Neural cell (in vitro differentiated cells): ENCODE data around the gene BMPR1A. TPM values are rescaled to one million over a fixed set of nuclear protein-coding genes. Genes with fewer than 3 reads are reported as not detected.

Experiments
- H2AFZ ChIP-seq: fragments of 200-600, 300-800 bp; sonication (generic), shearing (Covaris generic); 2 replicates; pipeline ENCODE4 v1.6.0; 2014; ENCODE audit warnings: low read depth, mild to moderate bottlenecking, antibody characterized with exemption, low read length, moderate library complexity
- H3F3A ChIP-seq: fragments of 200-600 bp; shearing (Covaris generic); 2 replicates; pipeline ENCODE4 v1.6.1; 2016; ENCODE audit warnings: mild to moderate bottlenecking, moderate library complexity, mixed read lengths, antibody characterized with exemption, low read length; ENCODE audit not compliant: insufficient read depth, poor library complexity, severe bottlenecking
- H3K27ac ChIP-seq: fragments of 200-600, 300-800 bp; sonication (generic), shearing (Covaris generic); 2 replicates; pipeline ENCODE4 v1.5.1; 2014; ENCODE audit warnings: mild to moderate bottlenecking, low read length, moderate library complexity
- H3K27me3 ChIP-seq: fragments of 300-800, 200-600 bp; sonication (generic), shearing (Covaris generic); 2 replicates; pipeline ENCODE4 v1.6.0; 2014; ENCODE audit warnings: mild to moderate bottlenecking, low read depth, low read length, moderate library complexity; ENCODE audit not compliant: insufficient read depth
- H3K36me3 ChIP-seq: fragments of 300-800, 200-600 bp; sonication (generic), shearing (Covaris generic); 2 replicates; pipeline ENCODE4 v1.5.1; 2014; ENCODE audit warnings: mild to moderate bottlenecking, antibody characterized with exemption, low read length, moderate library complexity; ENCODE audit not compliant: insufficient read depth
- H3K4me2 ChIP-seq: fragments of 300-800, 200-600 bp; sonication (generic), shearing (Covaris generic); 2 replicates; pipeline ENCODE4 v1.6.0; 2014; ENCODE audit warnings: mild to moderate bottlenecking, low read length
- H3K4me3 ChIP-seq: fragments of 300-800, 200-600 bp; sonication (generic), shearing (Covaris generic); 2 replicates; pipeline ENCODE4 v1.5.1; 2014; ENCODE audit warnings: mild to moderate bottlenecking, low read length, moderate library complexity
- H3K79me2 ChIP-seq: fragments of 200-600 bp; shearing (Covaris generic); replicated peaks from 2 replicates; pipeline ENCODE4 v1.6.0; 2014; ENCODE audit warnings: mild to moderate bottlenecking, low read length, moderate library complexity; ENCODE audit not compliant: insufficient read depth
- H3K9ac ChIP-seq: fragments of 300-800, 200-600 bp; sonication (generic), shearing (Covaris generic); 2 replicates; pipeline ENCODE4 v1.6.1; 2016; ENCODE audit warnings: mild to moderate bottlenecking, low read length, mixed read lengths
- H3K9me2 ChIP-seq: fragments of 200-600 bp; shearing (Covaris generic); 2 replicates; pipeline ENCODE4 v1.6.1; 2016; ENCODE audit warnings: mild to moderate bottlenecking, low read length, mixed read lengths; ENCODE audit not compliant: insufficient read depth
- H3K9me3 ChIP-seq: fragments of 200-600, 300-800 bp; sonication (generic), shearing (Covaris generic); 2 replicates; pipeline ENCODE4 v1.6.1; 2016; ENCODE audit warnings: mild to moderate bottlenecking, mixed run types, low read length, moderate library complexity, mixed read lengths
- H4K20me1 ChIP-seq: fragments of 200-600 bp; shearing (Covaris generic); 2 replicates; pipeline ENCODE4 v1.6.1; 2016; ENCODE audit warnings: mild to moderate bottlenecking, mixed run types; ENCODE audit not compliant: insufficient read depth
- EP300 ChIP-seq: fragments of 450-650 bp; conservative IDR thresholded peaks from 2 replicates; pipeline ENCODE4 v1.6.1; 2014; ENCODE audit warnings: antibody characterized with exemption, mild to moderate bottlenecking, moderate library complexity; ENCODE audit not compliant: poor library complexity, severe bottlenecking
- EZH2 ChIP-seq: fragments of 200-600, 300-800 bp; shearing (Covaris generic), sonication (generic); IDR thresholded peaks from 2 replicates; pipeline ENCODE4 v1.6.1; 2014; ENCODE audit warnings: antibody characterized with exemption, low read length, borderline replicate concordance, mild to moderate bottlenecking; ENCODE audit not compliant: insufficient read depth, poor library complexity, severe bottlenecking
- MXI1 ChIP-seq: fragments of 450-650 bp; conservative IDR thresholded peaks from 2 replicates; pipeline ENCODE4 v1.6.1; 2014; ENCODE audit warnings: antibody characterized with exemption, mild to moderate bottlenecking; ENCODE audit not compliant: poor library complexity, severe bottlenecking
- POLR2AphosphoS5 ChIP-seq: IDR thresholded peaks from 2 replicates; pipeline ENCODE4 v1.6.1; 2012
- RAD21 ChIP-seq: fragments of 450-650 bp; conservative IDR thresholded peaks from 2 replicates; pipeline ENCODE4 v1.6.1; 2014; ENCODE audit warnings: antibody characterized with exemption, mild to moderate bottlenecking, moderate library complexity
- REST ChIP-seq: IDR thresholded peaks from 2 replicates; pipeline ENCODE4 v1.6.1; 2012; ENCODE audit warnings: borderline replicate concordance
- SMC3 ChIP-seq: fragments of 450-650 bp; conservative IDR thresholded peaks from 2 replicates; pipeline ENCODE4 v1.6.1; 2014; ENCODE audit warnings: antibody characterized with exemption, mild to moderate bottlenecking, moderate library complexity; ENCODE audit not compliant: poor library complexity
- TAF1 ChIP-seq: IDR thresholded peaks from 2 replicates; pipeline ENCODE4 v1.6.1; 2012; ENCODE audit warnings: low read depth
- polyA plus RNA-seq: library from polyadenylated mRNA; depleted of rRNA; stranded (reverse); fragments of >200 nt; gene quantifications from 2 replicates; pipeline ENCODE4 v1.2.3, GENCODE V29; 2014
- TF ChIP-seq, protein P1 (sequence below): fragments of 450-650 bp; IDR thresholded peaks from 2 replicates; pipeline ENCODE4 v1.5.1; 2014; ENCODE audit warnings: antibody characterized with exemption, mild to moderate bottlenecking, moderate library complexity; ENCODE audit not compliant: poor library complexity, severe bottlenecking

Gene BMPR1A
- polyA plus RNA-seq, 1 donor from 2014 or later, result 29.9 TPM

GRCh38 chr10:86779220-86780017 lies 23.0 kb downstream of the BMPR1A start:
- Histone ChIP-seq H3K36me3 (no peaks in the 10 kb centered on the region), H3K79me2 (peaks cover 79% of the 10 kb centered on the region), H4K20me1 (no peaks in the 10 kb centered on the region), H2AFZ (no peak overlapping the region), H3K27ac (no peak overlapping the region), H3K9me3 (peaks cover 6% of the 10 kb centered on the region), H3K27me3 (no peaks in the 10 kb centered on the region), H3F3A (no peaks in the 10 kb centered on the region), H3K9ac (no peak overlapping the region), H3K9me2 (no peaks in the 10 kb centered on the region), H3K4me2 (no peak overlapping the region), H3K4me3 (no peak overlapping the region)
- TF ChIP-seq REST (no peak), EP300 (no peak), EZH2 (no peak), POLR2AphosphoS5 (no peak), MXI1 (no peak), SMC3 (no peak), TAF1 (no peak), RAD21 (no peak)
- TF ChIP-seq, protein P1, sequence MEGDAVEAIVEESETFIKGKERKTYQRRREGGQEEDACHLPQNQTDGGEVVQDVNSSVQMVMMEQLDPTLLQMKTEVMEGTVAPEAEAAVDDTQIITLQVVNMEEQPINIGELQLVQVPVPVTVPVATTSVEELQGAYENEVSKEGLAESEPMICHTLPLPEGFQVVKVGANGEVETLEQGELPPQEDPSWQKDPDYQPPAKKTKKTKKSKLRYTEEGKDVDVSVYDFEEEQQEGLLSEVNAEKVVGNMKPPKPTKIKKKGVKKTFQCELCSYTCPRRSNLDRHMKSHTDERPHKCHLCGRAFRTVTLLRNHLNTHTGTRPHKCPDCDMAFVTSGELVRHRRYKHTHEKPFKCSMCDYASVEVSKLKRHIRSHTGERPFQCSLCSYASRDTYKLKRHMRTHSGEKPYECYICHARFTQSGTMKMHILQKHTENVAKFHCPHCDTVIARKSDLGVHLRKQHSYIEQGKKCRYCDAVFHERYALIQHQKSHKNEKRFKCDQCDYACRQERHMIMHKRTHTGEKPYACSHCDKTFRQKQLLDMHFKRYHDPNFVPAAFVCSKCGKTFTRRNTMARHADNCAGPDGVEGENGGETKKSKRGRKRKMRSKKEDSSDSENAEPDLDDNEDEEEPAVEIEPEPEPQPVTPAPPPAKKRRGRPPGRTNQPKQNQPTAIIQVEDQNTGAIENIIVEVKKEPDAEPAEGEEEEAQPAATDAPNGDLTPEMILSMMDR, result no peak

GRCh38 chr10:86782701-86783418 lies 26.4 kb downstream of the BMPR1A start:
- H4K20me1 ChIP-seq, result no peaks in the 10 kb centered on the region
- H3F3A ChIP-seq, result no peaks in the 10 kb centered on the region
- no peaks in the 10 kb centered on the region for H3K9me2 ChIP-seq
- H3K9ac ChIP-seq, result no peak overlapping the region
- peaks cover 6% of the 10 kb centered on the region for H3K9me3 ChIP-seq
- no peak overlapping the region for H3K4me2 ChIP-seq
- H3K79me2 ChIP-seq, result peaks cover 92% of the 10 kb centered on the region
- H3K4me3 ChIP-seq, result no peak overlapping the region
- TF ChIP-seq TAF1 (no peak), EP300 (no peak)
- TF ChIP-seq, protein P1, result no peak
- no peak overlapping the region for H2AFZ ChIP-seq
- H3K36me3 ChIP-seq, result no peaks in the 10 kb centered on the region
- H3K27ac ChIP-seq, result no peak overlapping the region
- H3K27me3 ChIP-seq, result no peaks in the 10 kb centered on the region
